A549 (cell line): Measurements from ENCODE around the gene SCYGR8. TPM values are rescaled to one million over a fixed set of nuclear protein-coding genes. Genes with fewer than 3 reads are reported as not detected.

Experiments used
- ATAC-seq, 2 experiments: fragments of 200-7000 bp in 1 of 2; fragments of >200 bp in 1 of 2; cut with Nextera tagmentation in 1 of 2; cut with Tn5 transposase in 1 of 2; 3 replicates each; pipeline versions ENCODE4 v1.8.0 to v1.9.1; 2018 to 2020; ENCODE audit warnings: mild to moderate bottlenecking in 1 of 2, moderate library complexity in 1 of 2
- CTCF ChIA-PET: fragments of 300-600 bp; sonication (Branson Sonifier 250); formaldehyde crosslinking; extraction: SDS; loops from one replicate; lab custom pipeline; 2021; ENCODE audit warnings: antibody characterized with exemption, inconsistent platforms; lab: Yijun Ruan, JAX
- POLR2A ChIA-PET: fragments of 350-600 bp; formaldehyde crosslinking; extraction: SDS; loops from one replicate; lab custom pipeline; 2021; ENCODE audit warnings: antibody characterized with exemption, inconsistent platforms; lab: Yijun Ruan, JAX
- DNase-seq, 2 experiments: peaks; one replicate each; pipeline versions ENCODE4 v3.0.0 to v3.0.0-alpha.2; 2011 to 2016; ENCODE audit warnings: low read depth in 1 of 2, low spot score in 1 of 2
- FAIRE-seq: peaks from 2 replicates; lab custom pipeline; 2011; peaks lifted over from hg19 to GRCh38; lab: Jason Lieb, UNC
- H3K27ac ChIP-seq, 2 experiments: fragments of >200 bp; sonication (Bioruptor Twin); formaldehyde crosslinking; 3 replicates each; pipeline ENCODE4 v1.5.1; 2016 to 2017
- H3K4me1 ChIP-seq: fragments of >200 bp; sonication (Bioruptor Twin); formaldehyde crosslinking; 3 replicates; pipeline ENCODE4 v1.6.1; 2016
- H3K4me2 ChIP-seq: fragments of >200 bp; sonication (Bioruptor Twin); formaldehyde crosslinking; 3 replicates; pipeline ENCODE4 v1.6.1; 2016
- H3K4me3 ChIP-seq: fragments of >200 bp; sonication (Bioruptor Twin); formaldehyde crosslinking; 3 replicates; pipeline ENCODE4 v1.5.1; 2016
- H3K9me3 ChIP-seq: fragments of >200 bp; sonication (Bioruptor Twin); formaldehyde crosslinking; 3 replicates; pipeline ENCODE4 v1.6.1; 2016
- BHLHE40 ChIP-seq: IDR thresholded peaks from 2 replicates; pipeline ENCODE4 v1.6.1; 2012; ENCODE audit warnings: low read depth, low read length, inconsistent platforms
- CBX8 ChIP-seq: fragments of 200-600 bp; sonication (generic); IDR thresholded peaks from 2 replicates; pipeline ENCODE4 v1.6.1; 2016
- CEBPB ChIP-seq, 2 experiments: fragments of >200 bp in 1 of 2; sonication (Bioruptor Twin) in 1 of 2; formaldehyde crosslinking in 1 of 2; IDR thresholded peaks; 2 replicates each; pipeline ENCODE4 v1.6.1; 2012 to 2016
- EHF ChIP-seq: fragments of 250-450 bp; sonication (Bioruptor Pico); IDR thresholded peaks from 2 replicates; pipeline ENCODE4 v1.5.0; 2020; ENCODE audit warnings: mild to moderate bottlenecking
- EHMT2 ChIP-seq: fragments of 200-600 bp; sonication (generic); IDR thresholded peaks from 2 replicates; pipeline ENCODE4 v1.6.1; 2016; ENCODE audit warnings: antibody characterized with exemption, low read depth, mild to moderate bottlenecking, moderate library complexity
- FOSB ChIP-seq: fragments of 250-450 bp; sonication (Bioruptor Pico); IDR thresholded peaks from 2 replicates; pipeline ENCODE4 v1.5.0; 2020; ENCODE audit warnings: mild to moderate bottlenecking, moderate library complexity
- FOSL2 ChIP-seq, 2 experiments: fragments of 450-650 bp in 1 of 2; fragments of >200 bp in 1 of 2; sonication (Bioruptor Twin) in 1 of 2; formaldehyde crosslinking; IDR thresholded peaks; 2 replicates each; pipeline versions ENCODE4 v1.5.0 to v1.6.1; 2016 to 2020; ENCODE audit warnings: mild to moderate bottlenecking in 1 of 2, moderate library complexity in 1 of 2
- HEYL ChIP-seq: fragments of 250-450 bp; sonication (Bioruptor Pico); IDR thresholded peaks from 2 replicates; pipeline ENCODE4 v1.8.0; 2021; ENCODE audit warnings: mild to moderate bottlenecking, moderate library complexity
- HOXB5 ChIP-seq: fragments of 250-450 bp; sonication (Bioruptor Pico); IDR thresholded peaks from 2 replicates; pipeline ENCODE4 v1.5.0; 2020; ENCODE audit warnings: mild to moderate bottlenecking, moderate library complexity
- JUN ChIP-seq, 2 experiments: fragments of >200 bp; sonication (Bioruptor Twin); formaldehyde crosslinking; IDR thresholded peaks; 2 replicates in 1 of 2; 3 replicates in 1 of 2; pipeline ENCODE4 v1.6.1; 2016 to 2017
- JUNB ChIP-seq: fragments of >200 bp; sonication (Bioruptor Twin); formaldehyde crosslinking; IDR thresholded peaks from 2 replicates; pipeline ENCODE4 v1.6.1; 2016
- MAFK ChIP-seq: fragments of 450-650 bp; IDR thresholded peaks from 2 replicates; pipeline ENCODE4 v1.6.1; 2014; ENCODE audit not compliant: partially characterized antibody
- NPAS2 ChIP-seq: fragments of 250-450 bp; sonication (Bioruptor Pico); IDR thresholded peaks from 2 replicates; pipeline ENCODE4 v1.8.0; 2022; ENCODE audit warnings: mild to moderate bottlenecking, moderate library complexity, borderline replicate concordance
- POLR2AphosphoS2 ChIP-seq: conservative IDR thresholded peaks from 2 replicates; pipeline ENCODE4 v1.6.1; 2012; ENCODE audit warnings: low read length, improper control_type of control experiment, inconsistent platforms
- RARB ChIP-seq: fragments of 250-450 bp; sonication (Bioruptor Pico); IDR thresholded peaks from 2 replicates; pipeline ENCODE4 v1.8.0; 2021; ENCODE audit warnings: mild to moderate bottlenecking, moderate library complexity
- TFCP2L1 ChIP-seq: fragments of 250-450 bp; sonication (Bioruptor Pico); IDR thresholded peaks from 2 replicates; pipeline ENCODE4 v1.5.0; 2021; ENCODE audit warnings: mild to moderate bottlenecking
- ZC3H11A ChIP-seq: fragments of 450-650 bp; IDR thresholded peaks from 2 replicates; pipeline ENCODE4 v1.6.1; 2014; ENCODE audit warnings: antibody characterized with exemption, mild to moderate bottlenecking
- ZSCAN20 ChIP-seq: fragments of 250-450 bp; sonication (Bioruptor Pico); IDR thresholded peaks from 2 replicates; pipeline ENCODE4 v1.8.0; 2022; ENCODE audit warnings: mild to moderate bottlenecking, moderate library complexity
- WGBS: methylation state at CpG from one replicate; pipeline ENCODE4 v1.1.6; 2017; ENCODE audit errors: missing lambda C conversion rate; 5-methylcytosine and 5-hydroxymethylcytosine counted together
- polyA plus RNA-seq, 4 experiments: library from polyadenylated mRNA; depleted of rRNA in 3 of 4; stranded (reverse); fragments of >200 nt; fragmentation: RNase III in 1 of 4; extraction: RNeasy Plus Mini Kit Qiagen cat#74134 plus additional on column Dnase treatment in 1 of 4; gene quantifications; 2 replicates in 3 of 4; 3 replicates in 1 of 4; pipeline ENCODE4 v1.2.3, GENCODE V29; 2011 to 2017
- TF ChIP-seq, protein P1 (sequence below): IDR thresholded peaks from 2 replicates; pipeline ENCODE4 v1.6.1; 2012
- TF ChIP-seq, protein P2 (sequence below): fragments of 250-450 bp; sonication (Bioruptor Pico); IDR thresholded peaks from 2 replicates; pipeline ENCODE4 v1.5.0; 2020; ENCODE audit warnings: low read depth, mild to moderate bottlenecking, moderate library complexity
- TF ChIP-seq, protein P3 (sequence below): fragments of >200 bp; sonication (Bioruptor Twin); formaldehyde crosslinking; IDR thresholded peaks from 3 replicates; pipeline ENCODE4 v1.6.1; 2016

SCYGR8 gene
- polyA plus RNA-seq, 2 of the 4 experiments (the other 2 are of a cell fraction): not detected

DNA sequence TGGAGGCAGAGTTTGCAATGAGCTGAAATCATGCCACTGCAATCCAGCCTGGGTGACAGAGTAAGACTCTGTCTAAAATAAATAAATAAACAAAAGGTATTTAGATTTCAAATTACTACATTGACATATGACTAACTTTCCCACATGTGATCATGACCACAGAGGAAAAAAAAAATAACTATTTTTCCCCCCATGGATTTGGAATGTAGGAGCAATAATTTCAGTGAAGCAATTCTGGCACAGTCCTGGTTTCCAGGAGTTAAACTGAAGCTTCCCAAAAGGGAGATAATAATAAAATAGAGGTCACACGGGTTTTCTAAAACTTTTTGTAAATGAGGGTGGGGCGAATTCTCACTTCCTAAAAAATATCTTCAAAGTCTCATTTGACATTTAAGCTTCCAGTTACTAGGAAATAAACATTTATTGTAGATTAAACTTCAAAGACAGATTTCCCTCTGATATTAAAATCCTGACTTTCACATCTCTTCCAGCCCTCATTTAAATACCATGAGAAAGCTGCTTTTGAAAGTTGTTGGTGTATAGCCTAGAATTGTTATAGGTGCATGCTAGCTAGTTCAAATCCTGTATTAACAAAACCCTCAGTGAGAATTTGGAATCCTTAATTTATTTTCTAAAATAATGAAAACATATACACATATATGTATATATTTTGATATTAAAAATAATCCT is 48.6 kb upstream of the SCYGR8 start (continued):
- no peak for TF ChIP-seq NPAS2 (CRISPR knock-in tag)

DNA sequence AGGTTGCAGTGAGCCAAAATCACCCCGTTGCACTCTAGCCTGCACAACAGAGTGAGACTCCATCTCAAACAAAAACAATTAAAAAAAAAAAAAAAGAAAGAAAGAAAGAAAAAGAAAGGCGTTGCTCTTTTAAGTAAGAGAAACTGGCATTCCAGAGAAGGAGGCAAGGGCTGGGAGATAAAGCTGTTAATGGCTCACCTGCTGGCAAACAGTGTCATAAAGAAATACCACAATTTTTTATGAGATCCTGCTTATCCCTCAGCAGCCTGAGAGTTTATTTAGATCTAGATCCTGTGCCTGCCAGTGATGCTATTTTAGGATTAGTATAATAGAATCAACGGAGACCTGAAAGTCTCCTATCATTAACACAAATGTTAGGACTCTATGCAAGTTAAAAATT is 44.1 kb upstream of the SCYGR8 start:
- no peak overlapping the region for H3K27ac ChIP-seq
- POLR2A ChIA-PET: no interaction called here

DNA sequence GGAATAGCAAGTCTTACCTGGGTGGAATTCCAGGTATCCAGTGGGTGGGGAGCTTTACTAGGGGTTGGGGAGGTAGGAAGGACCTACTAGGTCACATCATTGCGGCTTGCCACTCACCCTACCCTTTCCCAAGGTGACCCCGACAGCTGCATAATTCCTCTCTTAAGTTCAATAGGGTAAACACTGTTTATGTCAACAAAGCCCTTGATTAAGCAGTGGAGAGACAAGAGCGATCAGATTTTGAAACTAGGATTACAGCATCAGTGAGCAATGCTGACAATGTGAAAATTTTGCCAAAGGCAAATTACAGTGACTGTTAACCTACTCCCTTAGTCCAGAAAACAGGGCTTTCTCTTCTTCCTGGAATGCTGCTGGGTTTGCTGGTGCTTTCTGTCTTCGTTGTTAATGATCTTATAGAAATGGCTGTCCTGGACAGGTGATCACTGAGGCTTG is 42.4 kb upstream of the SCYGR8 start:
- ATAC-seq: peak; percentile 78 to 85
- FAIRE-seq: no peak
- H3K27ac ChIP-seq: peak overlapping the region in 1 of 2 experiments; percentile 55; a peak in 3 of 6 replicates
- DNase-seq: peak in 1 of 2 experiments; percentile 33
- no peak for TF ChIP-seq NPAS2 (CRISPR knock-in tag)
- no peak for TF ChIP-seq FOSL2 (IDR thresholded peaks at IDR 0.05)
- TF ChIP-seq FOSL2 (CRISPR knock-in tag; IDR thresholded peaks at IDR 0.05): no peak
- 0 out of 4 replicates have a peak, but pooled peaks of 1 of the 2 experiments have one; percentile 28 for TF ChIP-seq CEBPB (IDR thresholded peaks at IDR 0.05)
- no peak for TF ChIP-seq CBX8
- peak; percentile 55 for TF ChIP-seq MAFK
- TF ChIP-seq, protein P1, sequence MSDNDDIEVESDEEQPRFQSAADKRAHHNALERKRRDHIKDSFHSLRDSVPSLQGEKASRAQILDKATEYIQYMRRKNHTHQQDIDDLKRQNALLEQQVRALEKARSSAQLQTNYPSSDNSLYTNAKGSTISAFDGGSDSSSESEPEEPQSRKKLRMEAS: no peak
- TF ChIP-seq TFCP2L1: no peak
- TF ChIP-seq ZC3H11A: no peak
- TF ChIP-seq BHLHE40: no peak
- TF ChIP-seq EHMT2: no peak
- TF ChIP-seq JUN (IDR thresholded peaks at IDR 0.05): no peak
- TF ChIP-seq, protein P2, sequence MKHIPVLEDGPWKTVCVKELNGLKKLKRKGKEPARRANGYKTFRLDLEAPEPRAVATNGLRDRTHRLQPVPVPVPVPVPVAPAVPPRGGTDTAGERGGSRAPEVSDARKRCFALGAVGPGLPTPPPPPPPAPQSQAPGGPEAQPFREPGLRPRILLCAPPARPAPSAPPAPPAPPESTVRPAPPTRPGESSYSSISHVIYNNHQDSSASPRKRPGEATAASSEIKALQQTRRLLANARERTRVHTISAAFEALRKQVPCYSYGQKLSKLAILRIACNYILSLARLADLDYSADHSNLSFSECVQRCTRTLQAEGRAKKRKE (CRISPR knock-in tag): no peak
- H3K9me3 ChIP-seq: no peaks in the 10 kb centered on the region
- peaks cover 19% of the 10 kb centered on the region for H3K4me1 ChIP-seq
- ChIA-PET CTCF (interaction anchor here (1.1 to 2.2 kb wide), 2 partner anchors 14 to 45 kb away, joined by 3 to 5 read pairs; no protein-coding TSS in a partner anchor), POLR2A (no interaction called here)
- peak overlapping the region; percentile 60 for H3K4me2 ChIP-seq
- 29% methylated on average over 4 of the region's 4 CpGs for WGBS
- H3K4me3 ChIP-seq: no peak overlapping the region

More for the DNA sequence above, 44.1 kb upstream of the SCYGR8 start:
- ATAC-seq: no peak
- TF ChIP-seq EHF (no peak), RARB (CRISPR knock-in tag) (no peak), HOXB5 (CRISPR knock-in tag) (no peak)
- no peaks in the 10 kb centered on the region for H3K9me3 ChIP-seq
- FAIRE-seq: no peak
- H3K4me2 ChIP-seq: no peak overlapping the region
- no peak for DNase-seq
- CTCF ChIA-PET: interaction anchor here (0.6 kb wide), 2 partner anchors 130 to 450 kb away, joined by 3 to 6 read pairs; no protein-coding TSS in a partner anchor
- no peak overlapping the region for H3K4me3 ChIP-seq
- H3K4me1 ChIP-seq: peaks cover 19% of the 10 kb centered on the region
- WGBS: 66% methylated on average over 3 of the region's 3 CpGs

DNA sequence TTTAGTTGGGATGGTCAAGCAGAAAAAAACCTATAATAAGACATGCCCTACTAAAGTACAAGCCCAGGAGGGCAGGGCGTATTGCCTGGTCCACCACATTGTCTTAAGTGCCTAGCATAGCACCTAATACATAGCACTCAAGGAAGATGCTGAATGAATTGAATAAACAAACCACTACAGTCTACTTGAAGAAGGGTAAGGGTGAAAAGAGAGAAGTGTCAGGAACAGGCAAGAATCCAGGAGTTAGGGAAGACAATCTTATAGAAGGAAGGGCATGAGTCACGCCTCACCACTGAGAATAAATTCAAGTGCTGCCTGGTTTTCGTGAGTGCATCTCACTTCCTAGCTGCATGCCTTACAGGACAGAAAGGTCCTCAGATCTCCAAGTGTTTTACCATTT is 41.7 kb upstream of the SCYGR8 start:
- TF ChIP-seq CBX8: no peak
- TF ChIP-seq POLR2AphosphoS2: no peak
- no peak for TF ChIP-seq TFCP2L1
- TF ChIP-seq ZSCAN20 (CRISPR knock-in tag): no peak
- TF ChIP-seq, protein P2 (CRISPR knock-in tag): no peak
- TF ChIP-seq, protein P3, sequence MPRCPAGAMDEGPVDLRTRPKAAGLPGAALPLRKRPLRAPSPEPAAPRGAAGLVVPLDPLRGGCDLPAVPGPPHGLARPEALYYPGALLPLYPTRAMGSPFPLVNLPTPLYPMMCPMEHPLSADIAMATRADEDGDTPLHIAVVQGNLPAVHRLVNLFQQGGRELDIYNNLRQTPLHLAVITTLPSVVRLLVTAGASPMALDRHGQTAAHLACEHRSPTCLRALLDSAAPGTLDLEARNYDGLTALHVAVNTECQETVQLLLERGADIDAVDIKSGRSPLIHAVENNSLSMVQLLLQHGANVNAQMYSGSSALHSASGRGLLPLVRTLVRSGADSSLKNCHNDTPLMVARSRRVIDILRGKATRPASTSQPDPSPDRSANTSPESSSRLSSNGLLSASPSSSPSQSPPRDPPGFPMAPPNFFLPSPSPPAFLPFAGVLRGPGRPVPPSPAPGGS: no peak
- no peak for TF ChIP-seq HEYL (CRISPR knock-in tag)
- TF ChIP-seq FOSB (CRISPR knock-in tag): no peak
- no peak for TF ChIP-seq JUNB
- Histone ChIP-seq H3K4me3 (no peak overlapping the region), H3K4me2 (peak overlapping the region; percentile 60), H3K27ac (peak overlapping the region in 1 of 2 experiments; percentile 55; a peak in 3 of 6 replicates), H3K9me3 (no peaks in the 10 kb centered on the region), H3K4me1 (peaks cover 19% of the 10 kb centered on the region)
- ChIA-PET POLR2A (no interaction called here), CTCF (interaction anchor here (2.2 kb wide), 1 partner anchor 15 kb away, joined by 5 read pairs; no protein-coding TSS in a partner anchor)
- ATAC-seq: peak; percentile 61 to 66; a peak in 3 of 6 replicates
- FAIRE-seq: no peak
- no peak for DNase-seq
- WGBS: 77% methylated on average over 3 of the region's 3 CpGs
